Measurements from ENCODE around the gene GDPD5. TPM values are rescaled to one million over a fixed set of nuclear protein-coding genes. Genes with fewer than 3 reads are reported as not detected.

The GDPD5 gene
- polyA plus RNA-seq, 1 experiment, result 7.7 TPM

DNA sequence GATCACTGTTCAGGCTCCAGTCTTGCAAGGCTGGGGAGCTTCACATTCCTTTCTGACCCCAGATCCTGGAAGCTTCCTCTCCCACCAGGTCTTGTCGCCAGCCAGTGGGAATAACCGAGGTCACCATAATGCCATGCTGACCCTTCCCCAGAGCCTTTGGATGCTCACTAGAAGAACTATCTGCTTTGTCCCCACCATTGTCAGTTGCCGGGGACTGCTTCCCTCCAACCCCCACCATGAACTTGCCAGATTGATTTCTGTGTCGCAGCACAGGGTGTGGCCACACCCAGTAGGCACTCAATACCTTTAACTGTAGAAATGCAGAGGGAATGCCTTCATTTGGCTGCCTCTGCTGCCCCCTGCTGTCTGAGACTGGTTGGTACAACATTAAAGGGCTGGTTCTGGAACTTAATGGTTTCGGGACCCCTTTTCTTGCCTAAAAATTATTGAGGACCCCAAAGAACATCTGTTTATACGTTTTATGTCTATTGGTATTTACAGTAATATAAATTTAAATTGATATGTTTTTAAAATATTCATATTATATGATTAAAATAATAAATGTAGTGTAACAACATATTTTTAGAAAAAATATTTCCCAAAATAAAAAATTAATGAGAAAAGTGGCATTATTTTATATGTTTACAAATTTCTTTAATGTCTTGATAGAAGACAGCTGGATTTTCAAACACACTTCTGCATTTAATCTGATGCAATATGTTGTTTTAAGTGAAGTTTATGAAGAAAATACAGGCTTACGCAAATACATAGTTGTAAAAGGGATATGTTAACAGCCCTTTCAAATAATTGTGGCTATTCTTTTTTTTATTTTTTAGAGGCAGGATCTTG is 6.7 kb upstream of the GDPD5 start:
- no peak for DNase-seq (ENCODE audit: low read depth)
- Histone ChIP-seq H3K36me3 (ENCODE audit: control insufficient read depth, insufficient read depth, low read length) (no peaks in the 10 kb centered on the region), H3K27me3 (ENCODE audit: control insufficient read depth, insufficient read depth, low read length) (peaks cover 7% of the 10 kb centered on the region; the same call in 1 of the 2 replicates), H3K4me3 (ENCODE audit: low read depth, low read length) (no peak overlapping the region)
- POLR2A ChIA-PET, result no interaction called here
- CTCF ChIA-PET, result interaction anchor here (0.6 to 8.2 kb wide), 28 partner anchors 9 to 788 kb away, joined by 3 to 168 read pairs (median 5); no protein-coding TSS in a partner anchor
- peak; percentile 79 for TF ChIP-seq CTCF (IDR thresholded peaks at IDR 0.05; ENCODE audit: insufficient read depth, low read depth, low read length)

GRCh38 chr11:75531325-75531724 is 5.6 kb upstream of the GDPD5 start:
- ChIA-PET CTCF (interaction anchor here (1.0 to 8.2 kb wide), 23 partner anchors 8 to 144 kb away, joined by 3 to 168 read pairs (median 5); no protein-coding TSS in a partner anchor), POLR2A (no interaction called here)
- no peak for DNase-seq (ENCODE audit: low read depth)
- Histone ChIP-seq H3K36me3 (ENCODE audit: control insufficient read depth, insufficient read depth, low read length) (no peaks in the 10 kb centered on the region), H3K4me3 (ENCODE audit: low read depth, low read length) (no peak overlapping the region), H3K27me3 (ENCODE audit: control insufficient read depth, insufficient read depth, low read length) (peaks cover 11% of the 10 kb centered on the region; the same call in 1 of the 2 replicates)
- TF ChIP-seq CTCF (IDR thresholded peaks at IDR 0.05; ENCODE audit: insufficient read depth, low read depth, low read length), result no peak

GRCh38 chr11:75530577-75530976 is 4.8 kb upstream of the GDPD5 start:
- Histone ChIP-seq H3K36me3 (ENCODE audit: control insufficient read depth, insufficient read depth, low read length) (no peaks in the 10 kb centered on the region), H3K4me3 (ENCODE audit: low read depth, low read length) (no peak overlapping the region), H3K27me3 (ENCODE audit: control insufficient read depth, insufficient read depth, low read length) (peaks cover 12% of the 10 kb centered on the region; the same call in 1 of the 2 replicates)
- no peak for DNase-seq (ENCODE audit: low read depth)
- no peak for TF ChIP-seq CTCF (IDR thresholded peaks at IDR 0.05; ENCODE audit: insufficient read depth, low read depth, low read length)
- ChIA-PET POLR2A (interaction anchor here (0.6 kb wide), 1 partner anchor 65 kb away, joined by 3 read pairs; no protein-coding TSS in a partner anchor), CTCF (interaction anchor here (0.6 to 8.2 kb wide), 15 partner anchors 8 to 214 kb away, joined by 3 to 168 read pairs (median 6); no protein-coding TSS in a partner anchor)

DNA sequence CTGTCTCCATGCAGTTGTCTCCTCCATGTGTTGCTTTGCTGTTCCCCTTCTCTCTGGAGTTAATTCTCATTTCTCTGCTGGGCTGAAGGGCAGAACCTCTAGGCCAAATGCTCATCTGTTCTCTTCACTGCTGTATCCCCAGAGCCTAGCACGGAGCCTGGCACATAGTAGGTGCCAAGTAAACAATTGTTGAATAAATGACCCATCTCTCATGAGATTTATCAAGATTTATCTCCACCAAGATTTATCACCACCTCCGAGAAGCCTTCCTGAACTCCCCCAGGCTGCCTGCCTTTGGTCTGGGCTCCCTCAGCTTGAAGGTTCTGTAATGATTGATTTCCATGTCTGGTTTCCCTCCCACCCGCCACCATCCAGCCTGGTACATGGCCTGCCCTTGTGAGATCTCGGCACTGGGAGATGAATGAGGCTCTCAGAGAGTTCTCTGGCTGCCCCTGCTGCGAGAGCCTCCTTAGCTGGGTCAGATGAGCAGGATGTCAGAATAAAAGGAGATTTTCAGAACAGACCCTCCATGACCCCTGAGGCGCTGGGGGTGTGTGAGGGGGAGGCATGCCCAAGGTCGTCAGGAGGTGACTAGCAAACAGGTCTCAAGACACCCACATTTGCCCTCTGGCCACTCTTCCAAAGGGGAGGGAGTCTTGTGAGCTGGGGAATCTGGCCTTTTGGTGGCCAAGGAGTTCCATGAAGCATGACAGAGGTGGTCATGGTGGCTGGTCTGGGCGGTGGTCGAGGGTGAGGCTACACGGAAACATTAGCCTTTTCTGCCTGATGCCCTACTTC is 2.4 kb upstream of the GDPD5 start:
- H3K27me3 ChIP-seq (ENCODE audit: control insufficient read depth, insufficient read depth, low read length), result peaks cover 15% of the 10 kb centered on the region; the same call in 1 of the 2 replicates
- no peaks in the 10 kb centered on the region for H3K36me3 ChIP-seq (ENCODE audit: control insufficient read depth, insufficient read depth, low read length)
- TF ChIP-seq CTCF (IDR thresholded peaks at IDR 0.05; ENCODE audit: insufficient read depth, low read depth, low read length), result no peak
- H3K4me3 ChIP-seq (ENCODE audit: low read depth, low read length), result no peak overlapping the region
- CTCF ChIA-PET, result interaction anchor here (0.9 to 8.2 kb wide), 10 partner anchors 29 to 141 kb away, joined by 3 to 168 read pairs (median 5); no protein-coding TSS in a partner anchor
- POLR2A ChIA-PET, result no interaction called here
- DNase-seq (ENCODE audit: low read depth), result no peak

All from BJ (cell line).